Testis (tissue), 3 donors: ENCODE data around the gene MAP6D1. TPM values are rescaled to one million over a fixed set of nuclear protein-coding genes. Genes with fewer than 3 reads are reported as not detected.

Experiments
- DNase-seq: peaks from one replicate; pipeline ENCODE4 v3.0.0-alpha.2; 2019
- H3K27ac ChIP-seq, 2 donors: fragments of 200-600 bp; sonication (generic); one replicate each; pipeline ENCODE4 v1.5.1; 2019
- H3K27me3 ChIP-seq: fragments of 200-600 bp; sonication (generic); one replicate; pipeline ENCODE4 v1.5.1; 2019
- H3K36me3 ChIP-seq: fragments of 200-600 bp; sonication (generic); one replicate; pipeline ENCODE4 v1.5.1; 2017; ENCODE audit warnings: low read depth; ENCODE audit errors: missing control alignments
- H3K4me1 ChIP-seq: fragments of 200-600 bp; sonication (generic); one replicate; pipeline ENCODE4 v1.5.1; 2019
- H3K4me3 ChIP-seq, 2 donors: fragments of 200-600 bp; sonication (generic); one replicate each; pipeline ENCODE4 v1.5.1; 2017 to 2019
- H3K9me3 ChIP-seq: fragments of 200-600 bp; sonication (generic); one replicate; pipeline ENCODE4 v1.5.1; 2017
- POLR2A ChIP-seq: fragments of 450-650 bp; IDR thresholded peaks from one replicate; pipeline ENCODE4 v1.6.1; 2017; ENCODE audit warnings: antibody characterized with exemption, mild to moderate bottlenecking, moderate library complexity
- WGBS, 2 donors: methylation state at CpG; one replicate each; pipeline ENCODE4 v1.1.5; 2018; 5-methylcytosine and 5-hydroxymethylcytosine counted together
- intact Hi-C: fragments of 100-400 bp; cut with DNase I; formaldehyde crosslinking; loops from one replicate; pipeline ENCODE4 v1.15.1; 2023; ENCODE audit warnings: low total_unique reads
- polyA plus RNA-seq: library from polyadenylated mRNA; stranded (reverse); fragments of 350-450 nt; fragmentation: Illumina TruSeq; extraction: RNeasy Lipid Tissue Mini Kit (QIAGEN cat#74804); gene quantifications from one replicate; pipeline ENCODE4 v1.2.3, GENCODE V29; 2014; ENCODE audit warnings: low read depth, low replicate concordance; ENCODE audit not compliant: insufficient read depth
- total RNA-seq, 2 donors: library from RNA; depleted of rRNA; stranded (reverse); fragments of >200 nt; gene quantifications; one replicate each; pipeline ENCODE4 v1.2.3, GENCODE V29; 2016
- TF ChIP-seq, protein P1 (sequence below), 3 experiments: fragments of 450-650 bp in 2 of 3; fragments of 200-600 bp in 1 of 3; sonication (generic) in 1 of 3; IDR thresholded peaks; one replicate each; pipeline ENCODE4 v1.5.1; 2016 to 2019; ENCODE audit warnings: antibody characterized with exemption in 3 of 3, mild to moderate bottlenecking in 2 of 3, moderate library complexity in 1 of 3

Gene MAP6D1
- total and polyA plus RNA-seq, 3 donors from 2014 or later: 0.80 to 8.3 (median 4.8) TPM

DNA sequence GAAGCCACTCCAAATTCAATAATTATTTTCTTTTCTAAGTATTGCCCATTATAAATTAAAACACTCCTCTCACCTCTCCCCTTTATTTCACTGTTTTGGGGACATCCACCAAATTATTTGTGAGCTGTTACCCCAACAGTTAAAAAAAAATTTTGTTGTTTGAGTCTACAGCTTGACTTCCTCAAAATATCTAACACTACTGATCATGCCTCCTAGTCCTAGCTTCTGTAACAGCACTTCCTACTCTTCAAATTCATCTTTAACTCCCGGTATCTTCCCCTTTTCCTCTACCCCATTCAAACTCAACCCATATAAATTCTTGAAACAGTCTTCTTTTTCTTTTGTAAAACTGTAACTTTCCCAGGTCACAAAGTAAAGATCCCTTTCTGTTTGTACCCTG is 43.4 kb upstream of the MAP6D1 start:
- intact Hi-C loops: no loop called here
- Histone ChIP-seq H3K27me3 (no peaks in the 10 kb centered on the region), H3K9me3 (no peaks in the 10 kb centered on the region), H3K27ac (no peak overlapping the region), H3K36me3 (no peaks in the 10 kb centered on the region), H3K4me1 (no peaks in the 10 kb centered on the region), H3K4me3 (no peak overlapping the region)
- 75 to 86% methylated on average over 1 of the region's 1 CpG for WGBS, 2 donors
- no peak for DNase-seq
- TF ChIP-seq, protein P1, sequence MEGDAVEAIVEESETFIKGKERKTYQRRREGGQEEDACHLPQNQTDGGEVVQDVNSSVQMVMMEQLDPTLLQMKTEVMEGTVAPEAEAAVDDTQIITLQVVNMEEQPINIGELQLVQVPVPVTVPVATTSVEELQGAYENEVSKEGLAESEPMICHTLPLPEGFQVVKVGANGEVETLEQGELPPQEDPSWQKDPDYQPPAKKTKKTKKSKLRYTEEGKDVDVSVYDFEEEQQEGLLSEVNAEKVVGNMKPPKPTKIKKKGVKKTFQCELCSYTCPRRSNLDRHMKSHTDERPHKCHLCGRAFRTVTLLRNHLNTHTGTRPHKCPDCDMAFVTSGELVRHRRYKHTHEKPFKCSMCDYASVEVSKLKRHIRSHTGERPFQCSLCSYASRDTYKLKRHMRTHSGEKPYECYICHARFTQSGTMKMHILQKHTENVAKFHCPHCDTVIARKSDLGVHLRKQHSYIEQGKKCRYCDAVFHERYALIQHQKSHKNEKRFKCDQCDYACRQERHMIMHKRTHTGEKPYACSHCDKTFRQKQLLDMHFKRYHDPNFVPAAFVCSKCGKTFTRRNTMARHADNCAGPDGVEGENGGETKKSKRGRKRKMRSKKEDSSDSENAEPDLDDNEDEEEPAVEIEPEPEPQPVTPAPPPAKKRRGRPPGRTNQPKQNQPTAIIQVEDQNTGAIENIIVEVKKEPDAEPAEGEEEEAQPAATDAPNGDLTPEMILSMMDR (IDR thresholded peaks at IDR 0.05): no peak

DNA sequence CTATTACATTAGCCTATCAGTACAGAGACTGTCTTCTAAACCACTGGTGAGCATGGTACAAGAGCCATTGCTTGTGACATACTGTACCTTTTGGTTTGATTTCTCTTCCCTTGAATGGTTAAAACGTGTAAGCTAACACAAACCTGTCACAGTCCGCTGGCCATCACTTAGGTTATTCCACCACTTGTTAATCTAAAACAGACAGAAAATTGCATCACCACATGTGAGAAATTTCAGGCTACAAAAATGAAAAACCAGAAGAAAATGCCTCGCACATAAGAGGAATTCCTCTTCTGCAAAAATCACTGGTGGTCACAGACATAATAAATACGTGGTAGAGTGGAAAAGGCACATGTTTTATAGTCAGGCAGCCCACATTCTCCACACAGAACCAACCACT is 37.2 kb upstream of the MAP6D1 start:
- Histone ChIP-seq H3K4me1 (no peaks in the 10 kb centered on the region), H3K27ac (no peak overlapping the region), H3K36me3 (no peaks in the 10 kb centered on the region), H3K4me3 (no peak overlapping the region), H3K9me3 (no peaks in the 10 kb centered on the region), H3K27me3 (no peaks in the 10 kb centered on the region)
- 92 to 93% methylated on average over 4 of the region's 4 CpGs for WGBS, 2 donors
- TF ChIP-seq POLR2A: no peak
- TF ChIP-seq, protein P1 (IDR thresholded peaks at IDR 0.05): no peak
- DNase-seq: no peak
- intact Hi-C loops: no loop called here

DNA sequence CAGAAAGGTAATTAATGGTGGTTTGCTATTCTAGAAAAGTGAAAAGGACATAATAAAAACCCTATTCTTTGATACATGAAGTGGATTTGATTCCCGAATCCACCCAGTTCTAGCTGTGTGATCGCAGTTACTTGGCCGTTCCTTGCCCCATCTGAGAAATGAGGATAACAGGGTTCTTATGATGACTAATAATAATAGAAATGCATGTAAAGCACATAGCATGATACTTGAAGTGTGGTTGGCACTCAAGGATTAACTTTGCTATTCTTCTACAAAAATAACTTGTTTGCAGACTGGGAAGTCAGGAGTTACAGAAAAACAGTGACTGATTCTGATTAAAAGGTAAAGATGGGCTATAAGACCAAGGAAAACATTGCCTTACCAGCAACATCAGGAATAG is 32.5 kb upstream of the MAP6D1 start:
- no peaks in the 10 kb centered on the region for H3K36me3 ChIP-seq

DNA sequence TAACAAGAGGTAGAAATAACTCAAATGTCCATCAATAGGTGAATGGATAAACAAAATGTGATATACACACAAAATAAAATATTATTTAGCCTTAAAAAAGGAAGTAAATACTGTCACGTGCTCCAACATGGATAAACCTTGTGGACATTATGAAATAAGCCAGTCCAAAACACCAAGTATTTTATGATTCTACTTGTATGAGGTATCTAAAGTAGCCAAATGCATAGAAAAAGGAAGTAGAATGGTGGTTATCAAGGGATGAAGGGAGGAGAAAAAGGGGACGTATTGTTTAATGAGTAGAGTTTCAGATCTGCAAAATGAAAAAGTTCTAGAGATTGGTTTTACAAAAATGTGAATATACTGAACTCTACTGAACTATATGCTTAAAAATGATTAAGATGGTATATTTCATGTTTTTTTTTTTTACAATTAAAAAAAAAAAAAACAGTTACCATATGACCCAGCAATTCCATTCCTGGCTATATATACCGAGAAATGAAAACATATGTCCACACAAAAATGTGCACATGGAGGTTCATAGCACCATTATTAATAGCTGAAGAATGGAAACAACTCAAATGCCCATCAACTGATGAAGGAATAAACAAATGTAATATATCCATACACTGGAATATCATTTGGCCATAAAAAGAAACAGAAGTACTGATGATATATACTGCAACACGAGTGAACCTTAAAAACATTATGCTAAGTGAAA is 29.1 kb upstream of the MAP6D1 start:
- Histone ChIP-seq H3K4me1 (no peaks in the 10 kb centered on the region), H3K27ac (no peak overlapping the region), H3K4me3 (no peak overlapping the region), H3K27me3 (no peaks in the 10 kb centered on the region), H3K9me3 (no peaks in the 10 kb centered on the region), H3K36me3 (no peaks in the 10 kb centered on the region)
- TF ChIP-seq, protein P1 (IDR thresholded peaks at IDR 0.05): no peak
- TF ChIP-seq POLR2A: no peak
- intact Hi-C loops: no loop called here
- WGBS, 2 donors: 83 to 89% methylated on average over 4 of the region's 4 CpGs
- DNase-seq: no peak

More for the DNA sequence above, 32.5 kb upstream of the MAP6D1 start:
- no peaks in the 10 kb centered on the region for H3K4me1 ChIP-seq
- no peak overlapping the region for H3K4me3 ChIP-seq
- no peaks in the 10 kb centered on the region for H3K27me3 ChIP-seq
- H3K9me3 ChIP-seq: no peaks in the 10 kb centered on the region
- H3K27ac ChIP-seq: no peak overlapping the region
- intact Hi-C loops: no loop called here
- 88 to 97% methylated on average over 3 of the region's 3 CpGs for WGBS, 2 donors
- no peak for DNase-seq
- TF ChIP-seq, protein P1 (IDR thresholded peaks at IDR 0.05): no peak
- no peak for TF ChIP-seq POLR2A
